Measurements from ENCODE around the gene ZNF330. TPM values are rescaled to one million over a fixed set of nuclear protein-coding genes. Genes with fewer than 3 reads are reported as not detected.
"Not testable (repeated sequence)": the region's sequence is repeated elsewhere in the genome, so short reads cannot be mapped to it uniquely, and the experiment has no call there.

The ZNF330 gene
- total RNA-seq, 2 experiments from 2014 or later, result 34.3 to 60.9 TPM

- Histone ChIP-seq H3K9me3 (ENCODE audit: low read length) (no peaks in the 10 kb centered on the region), H3K9me2 (ENCODE audit: insufficient read depth, low read length) (no peaks in the 10 kb centered on the region), H3K4me1 (ENCODE audit: insufficient read depth, low read length, poor library complexity, severe bottlenecking) (peaks cover 16% of the 10 kb centered on the region), H4K20me1 (ENCODE audit: insufficient read depth, low read length) (peaks cover 11% of the 10 kb centered on the region), H2AFZ (ENCODE audit: low read length) (no peak overlapping the region), H3K79me2 (ENCODE audit: insufficient read depth, low read depth, low read length) (peaks cover 47% of the 10 kb centered on the region), H3K36me3 (ENCODE audit: insufficient read depth, low read length) (peaks cover 56% of the 10 kb centered on the region), H3K27ac (ENCODE audit: low read depth, low read length, poor library complexity, severe bottlenecking) (no peak overlapping the region), H3K4me3 (ENCODE audit: low read depth, low read length, poor library complexity, severe bottlenecking) (no peak overlapping the region), H3K4me2 (ENCODE audit: low read length) (no peak overlapping the region)
- no peak for TF ChIP-seq EZH2phosphoT487 (IDR thresholded peaks at IDR 0.05; ENCODE audit: borderline replicate concordance, low read depth, low read length)
- no peak for TF ChIP-seq CTCF (conservative IDR thresholded peaks at IDR 0.05; ENCODE audit: low read length)
- POLR2A ChIA-PET, result interaction anchor here (1.7 kb wide), 1 partner anchor 16 kb away, joined by 5 read pairs; no protein-coding TSS in a partner anchor
- no peak for DNase-seq (ENCODE audit: low spot score)
- BruUV-seq (replicated peaks), result no TSS peak
- CTCF ChIA-PET (ENCODE audit: unreplicated experiment), result no interaction called here
- intact Hi-C loops (cut with micrococcal nuclease; ENCODE audit: unreplicated experiment), result loop anchor here (5.0 kb wide), 1 partner anchor 696 kb away; no protein-coding TSS in a partner anchor
Observed at GRCh38 chr4:141223418-141223817, 2.7 kb downstream of the ZNF330 start.

- intact Hi-C loops (cut with micrococcal nuclease; ENCODE audit: unreplicated experiment); H3K9me2 ChIP-seq (ENCODE audit: insufficient read depth, low read length); POLR2A ChIA-PET; H3K9me3 ChIP-seq (ENCODE audit: low read length); DNase-seq (ENCODE audit: low spot score); H3K4me1 ChIP-seq (ENCODE audit: insufficient read depth, low read length, poor library complexity, severe bottlenecking); H4K20me1 ChIP-seq (ENCODE audit: insufficient read depth, low read length); H3K4me2 ChIP-seq (ENCODE audit: low read length); H3K27ac ChIP-seq (ENCODE audit: low read depth, low read length, poor library complexity, severe bottlenecking); CTCF ChIA-PET (ENCODE audit: unreplicated experiment); H2AFZ ChIP-seq (ENCODE audit: low read length); H3K4me3 ChIP-seq (ENCODE audit: low read depth, low read length, poor library complexity, severe bottlenecking); BruUV-seq (replicated peaks): not testable (repeated sequence)
- Histone ChIP-seq H3K36me3 (ENCODE audit: insufficient read depth, low read length) (peaks cover 91% of the 10 kb centered on the region), H3K79me2 (ENCODE audit: insufficient read depth, low read depth, low read length) (peaks cover 32% of the 10 kb centered on the region)
Observed at GRCh38 chr4:141227280-141227679, 6.6 kb downstream of the ZNF330 start.

- Histone ChIP-seq H3K9me2 (ENCODE audit: insufficient read depth, low read length) (no peaks in the 10 kb centered on the region), H3K4me1 (ENCODE audit: insufficient read depth, low read length, poor library complexity, severe bottlenecking) (no peaks in the 10 kb centered on the region), H4K20me1 (ENCODE audit: insufficient read depth, low read length) (0 out of 2 replicates have a peak, but pooled peaks cover 4% of the 10 kb centered on the region), H3K27ac (ENCODE audit: low read depth, low read length, poor library complexity, severe bottlenecking) (no peak overlapping the region), H3K79me2 (ENCODE audit: insufficient read depth, low read depth, low read length) (peaks cover 11% of the 10 kb centered on the region; the same call in 1 of the 2 replicates), H3K4me2 (ENCODE audit: low read length) (no peak overlapping the region), H3K36me3 (ENCODE audit: insufficient read depth, low read length) (peaks cover 90% of the 10 kb centered on the region), H3K9me3 (ENCODE audit: low read length) (no peaks in the 10 kb centered on the region), H3K4me3 (ENCODE audit: low read depth, low read length, poor library complexity, severe bottlenecking) (no peak overlapping the region), H2AFZ (ENCODE audit: low read length) (no peak overlapping the region)
- ChIA-PET CTCF (ENCODE audit: unreplicated experiment) (interaction anchor here (0.6 kb wide), 1 partner anchor 20 kb away, joined by 3 read pairs; no protein-coding TSS in a partner anchor), POLR2A (interaction anchor here (0.7 to 1.0 kb wide), 2 partner anchors 30 to 219 kb away, joined by 3 read pairs; no protein-coding TSS in a partner anchor)
- intact Hi-C loops (cut with micrococcal nuclease; ENCODE audit: unreplicated experiment), result no loop called here
- no TSS peak for BruUV-seq (replicated peaks)
- TF ChIP-seq EZH2phosphoT487 (IDR thresholded peaks at IDR 0.05; ENCODE audit: borderline replicate concordance, low read depth, low read length), result no peak
- TF ChIP-seq CTCF (conservative IDR thresholded peaks at IDR 0.05; ENCODE audit: low read length), result no peak
- no peak for DNase-seq (ENCODE audit: low spot score)
Observed at GRCh38 chr4:141229408-141230101, 8.9 kb downstream of the ZNF330 start.

Data from OCI-LY7 (cell line).